Body of pancreas (tissue), 4 donors: Measurements from ENCODE around the gene STK32B.

Experiments
- CTCF ChIP-seq, 7 experiments: fragments of 450-650 bp in 4 of 7; fragments of 200-600 bp in 3 of 7; sonication (generic) in 3 of 7; IDR thresholded peaks; one replicate each; pipeline ENCODE4 v1.5.1; 2016 to 2019; ENCODE audit warnings: antibody characterized with exemption in 7 of 7
- POLR2A ChIP-seq, 3 donors: fragments of 450-650 bp; IDR thresholded peaks; one replicate each; pipeline ENCODE4 v1.6.1; 2016; ENCODE audit warnings: antibody characterized with exemption in 3 of 3, mild to moderate bottlenecking in 2 of 3

- TF ChIP-seq POLR2A (IDR thresholded peaks at IDR 0.05) (no peak), CTCF (IDR thresholded peaks at IDR 0.05) (no peak)
Observed at GRCh38 chr4:5322321-5322720, 271.0 kb downstream of the STK32B start.
